ENCODE results near the gene EFR3B.

The EFR3B gene

GRCh38 chr2:25187729-25188350 is 146.0 kb downstream of the EFR3B start:
- DNase-seq (ENCODE audit: low read depth), result no peak

- no peak for DNase-seq (ENCODE audit: low read depth)
These were observed 146.5 kb downstream of the EFR3B start for GRCh38 chr2:25188405-25188804.

- DNase-seq (ENCODE audit: low read depth), result no peak
These were observed 148.7 kb downstream of the EFR3B start for GRCh38 chr2:25190536-25190935.

GRCh38 chr2:25194576-25195122 is 152.8 kb downstream of the EFR3B start:
- DNase-seq (ENCODE audit: low read depth), result no peak

- DNase-seq (ENCODE audit: low read depth), result peak; percentile 12
These were observed 155.7 kb downstream of the EFR3B start for GRCh38 chr2:25197336-25198208.

GRCh38 chr2:25198209-25198525 is 156.3 kb downstream of the EFR3B start:
- DNase-seq (ENCODE audit: low read depth), result no peak

- no peak for DNase-seq (ENCODE audit: low read depth)
These were observed 156.7 kb downstream of the EFR3B start for GRCh38 chr2:25198576-25198975.

- no peak for DNase-seq (ENCODE audit: low read depth)
These were observed 159.4 kb downstream of the EFR3B start for GRCh38 chr2:25201265-25201664.

GRCh38 chr2:25201794-25202193 is 159.9 kb downstream of the EFR3B start:
- no peak for DNase-seq (ENCODE audit: low read depth)

GRCh38 chr2:25202275-25202674 is 160.4 kb downstream of the EFR3B start:
- DNase-seq (ENCODE audit: low read depth), result no peak

GRCh38 chr2:25204190-25204838 is 162.4 kb downstream of the EFR3B start:
- peak; percentile 13 for DNase-seq (ENCODE audit: low read depth)

- DNase-seq (ENCODE audit: low read depth), result no peak
These were observed 165.2 kb downstream of the EFR3B start for GRCh38 chr2:25207078-25207545.
